Stimulated activated CD4-positive, alpha-beta T cell treated with anti-CD3 and anti-CD28 coated beads, Interleukin-1b, Interleukin-23, amount 100 ng/mL, for 1 hour (primary cell): ENCODE data around the gene FAM118A.
"Not testable (repeated sequence)": the region's sequence is repeated elsewhere in the genome, so short reads cannot be mapped to it uniquely, and the experiment has no call there.

Experiments
- DNase-seq, 2 donors: peaks; one replicate each; pipeline ENCODE4 v3.0.0-alpha.2; 2020; ENCODE audit warnings: low read depth in 2 of 2

Gene FAM118A

GRCh38 chr22:45309422-45310227 is at the start of gene FAM118A:
Gene FAM118A (plus strand): TSS chr22:45309934. CDS start chr22:45322380, 12,446 bp downstream.
- DNase-seq, result peak; percentile 96 to 98

GRCh38 chr22:45260395-45260759 is 49.4 kb upstream of the FAM118A start:
- DNase-seq, result not testable (repeated sequence)

- DNase-seq, result no peak
Measured at GRCh38 chr22:45261407-45262088, 48.2 kb upstream of the FAM118A start.

- DNase-seq, result no peak
Measured at GRCh38 chr22:45262195-45262930, 47.4 kb upstream of the FAM118A start.

GRCh38 chr22:45262931-45263462 is 46.7 kb upstream of the FAM118A start:
- DNase-seq, result no peak

GRCh38 chr22:45263463-45264269 is 46.1 kb upstream of the FAM118A start:
- no peak for DNase-seq

GRCh38 chr22:45265535-45265934 is 44.2 kb upstream of the FAM118A start:
- no peak for DNase-seq

GRCh38 chr22:45268167-45268957 is 41.4 kb upstream of the FAM118A start:
- peak in 1 of 2 donors; percentile 3 for DNase-seq

GRCh38 chr22:45268958-45269844 is 40.5 kb upstream of the FAM118A start:
- peak; percentile 79 to 84 for DNase-seq

GRCh38 chr22:45270095-45271020 is 39.4 kb upstream of the FAM118A start:
- no peak for DNase-seq

GRCh38 chr22:45271667-45272201 is 38.0 kb upstream of the FAM118A start:
- DNase-seq, result no peak

GRCh38 chr22:45272498-45272897 is 37.2 kb upstream of the FAM118A start:
- DNase-seq, result no peak

- DNase-seq, result no peak
Measured at GRCh38 chr22:45273452-45274075, 36.2 kb upstream of the FAM118A start.

GRCh38 chr22:45276507-45277105 is 33.1 kb upstream of the FAM118A start:
- DNase-seq, result no peak

- DNase-seq, result not testable (repeated sequence)
Measured at GRCh38 chr22:45277720-45278119, 32.0 kb upstream of the FAM118A start.

- no peak for DNase-seq
Measured at GRCh38 chr22:45278125-45278524, 31.6 kb upstream of the FAM118A start.

GRCh38 chr22:45280587-45280980 is 29.1 kb upstream of the FAM118A start:
- no peak for DNase-seq
